Measurements from ENCODE around the gene DAB2IP. TPM values are rescaled to one million over a fixed set of nuclear protein-coding genes. Genes with fewer than 3 reads are reported as not detected.

Gene DAB2IP
- polyA plus RNA-seq, 1 donor (not counting 4 experiments of a cell fraction or from before 2014, with no cell fraction given) = 28.6 TPM

DNA sequence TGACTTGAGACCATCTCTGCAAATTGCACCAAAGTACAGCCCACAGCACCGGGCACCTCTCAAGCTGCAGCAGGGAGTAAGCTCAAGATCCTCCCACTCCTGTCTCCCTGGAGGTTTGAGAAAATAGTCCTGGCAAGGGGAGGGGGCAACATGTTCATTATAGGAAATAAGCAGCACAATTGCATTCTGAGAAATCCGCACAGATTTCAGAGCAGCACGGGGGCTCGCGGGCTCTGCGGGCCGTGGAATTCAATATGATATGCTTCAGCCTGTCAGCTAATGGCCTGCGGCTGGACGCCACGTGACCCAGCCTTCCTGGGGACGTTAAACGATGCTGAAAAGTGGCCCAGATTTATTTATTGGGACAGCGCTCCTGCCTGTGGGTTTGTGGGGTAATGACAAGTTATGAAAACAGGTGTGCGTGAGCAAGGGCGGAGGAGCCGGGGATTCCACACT lies 156.4 kb downstream of the DAB2IP start:
- TF ChIP-seq EZH2 (IDR thresholded peaks at IDR 0.05; ENCODE audit: low read length) = no peak
- TF ChIP-seq, protein P1, sequence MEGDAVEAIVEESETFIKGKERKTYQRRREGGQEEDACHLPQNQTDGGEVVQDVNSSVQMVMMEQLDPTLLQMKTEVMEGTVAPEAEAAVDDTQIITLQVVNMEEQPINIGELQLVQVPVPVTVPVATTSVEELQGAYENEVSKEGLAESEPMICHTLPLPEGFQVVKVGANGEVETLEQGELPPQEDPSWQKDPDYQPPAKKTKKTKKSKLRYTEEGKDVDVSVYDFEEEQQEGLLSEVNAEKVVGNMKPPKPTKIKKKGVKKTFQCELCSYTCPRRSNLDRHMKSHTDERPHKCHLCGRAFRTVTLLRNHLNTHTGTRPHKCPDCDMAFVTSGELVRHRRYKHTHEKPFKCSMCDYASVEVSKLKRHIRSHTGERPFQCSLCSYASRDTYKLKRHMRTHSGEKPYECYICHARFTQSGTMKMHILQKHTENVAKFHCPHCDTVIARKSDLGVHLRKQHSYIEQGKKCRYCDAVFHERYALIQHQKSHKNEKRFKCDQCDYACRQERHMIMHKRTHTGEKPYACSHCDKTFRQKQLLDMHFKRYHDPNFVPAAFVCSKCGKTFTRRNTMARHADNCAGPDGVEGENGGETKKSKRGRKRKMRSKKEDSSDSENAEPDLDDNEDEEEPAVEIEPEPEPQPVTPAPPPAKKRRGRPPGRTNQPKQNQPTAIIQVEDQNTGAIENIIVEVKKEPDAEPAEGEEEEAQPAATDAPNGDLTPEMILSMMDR (optimal IDR thresholded peaks at IDR 0.05 in 1 of 3, IDR thresholded peaks at IDR 0.05 in 1 of 3, conservative IDR thresholded peaks at IDR 0.05 in 1 of 3; ENCODE audit: extremely low read depth in 1 of 3, insufficient read depth in 2 of 3, low read length in 3 of 3) = no peak
- no peaks in the 10 kb centered on the region for H4K20me1 ChIP-seq (ENCODE audit: control insufficient read depth, extremely low read depth, insufficient read depth, low read length)
- FAIRE-seq = no peak

DNA sequence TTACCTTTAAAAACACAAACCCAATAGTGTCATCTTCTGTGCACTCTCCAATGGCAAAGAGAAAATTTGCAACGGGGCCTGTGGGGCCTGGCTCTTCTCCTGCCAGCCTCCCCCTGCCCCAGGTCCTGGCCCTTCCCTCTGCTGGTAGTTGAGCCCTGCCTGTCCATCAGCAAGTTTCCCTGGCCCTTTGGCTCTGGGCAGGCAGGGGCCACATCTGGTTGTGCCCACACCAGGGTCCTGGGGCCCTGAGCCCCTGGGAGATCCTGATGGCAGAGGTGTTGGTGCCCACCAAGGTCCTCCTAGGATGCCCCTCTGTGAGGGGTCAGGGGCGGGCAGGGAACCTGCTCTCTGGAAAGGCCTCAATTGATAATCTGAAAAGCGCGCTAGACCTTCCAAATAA lies 157.3 kb downstream of the DAB2IP start:
- DNase-seq (ENCODE audit: low read depth, low spot score) (no peak), FAIRE-seq (no peak)
- H3K9me3 ChIP-seq (ENCODE audit: control insufficient read depth, low read depth, low read length) = no peaks in the 10 kb centered on the region
- no peak overlapping the region for H2AFZ ChIP-seq (ENCODE audit: control insufficient read depth, low read length)
- dilution Hi-C loops (cut with MboI; ENCODE audit: extremely low pct_ligation_motif_present, low sequenced_read_pairs) = no loop called here
- no peak overlapping the region for H3K27ac ChIP-seq (ENCODE audit: control insufficient read depth, insufficient read depth, low read length)
- H3K27me3 ChIP-seq (ENCODE audit: control insufficient read depth, extremely low read depth, insufficient read depth, low read length) = no peaks in the 10 kb centered on the region
- no peaks in the 10 kb centered on the region for H3K36me3 ChIP-seq (ENCODE audit: control insufficient read depth in 2 of 2, extremely low read depth in 1 of 2, insufficient read depth in 2 of 2, low read length in 2 of 2)
- no peaks in the 10 kb centered on the region for H4K20me1 ChIP-seq (ENCODE audit: control insufficient read depth, extremely low read depth, insufficient read depth, low read length)
- no peak overlapping the region for H3K4me2 ChIP-seq (ENCODE audit: control insufficient read depth, extremely low read depth, insufficient read depth, low read depth, low read length)
- no peak overlapping the region for H3K4me3 ChIP-seq (ENCODE audit: control insufficient read depth in 2 of 3, extremely low read depth in 1 of 3, insufficient read depth in 2 of 3, low read depth in 1 of 3, low read length in 3 of 3)
- no peaks in the 10 kb centered on the region for H3K4me1 ChIP-seq (ENCODE audit: control insufficient read depth, extremely low read depth, insufficient read depth, low read length)
- no peaks in the 10 kb centered on the region for H3K9me1 ChIP-seq (ENCODE audit: control insufficient read depth, extremely low read depth, insufficient read depth, low read length)
- H3K79me2 ChIP-seq (ENCODE audit: control insufficient read depth, insufficient read depth, low read length) = no peaks in the 10 kb centered on the region
- TF ChIP-seq EZH2 (IDR thresholded peaks at IDR 0.05; ENCODE audit: low read length) = no peak
- TF ChIP-seq, protein P1 (optimal IDR thresholded peaks at IDR 0.05 in 1 of 3, IDR thresholded peaks at IDR 0.05 in 1 of 3, conservative IDR thresholded peaks at IDR 0.05 in 1 of 3; ENCODE audit: extremely low read depth in 1 of 3, insufficient read depth in 2 of 3, low read length in 3 of 3) = no peak
- H3K9ac ChIP-seq (ENCODE audit: control insufficient read depth, extremely low read depth, insufficient read depth, low read length) = no peak overlapping the region

More for the DNA sequence above, 156.4 kb downstream of the DAB2IP start:
- H3K9me1 ChIP-seq (ENCODE audit: control insufficient read depth, extremely low read depth, insufficient read depth, low read length) = no peaks in the 10 kb centered on the region
- H3K4me1 ChIP-seq (ENCODE audit: control insufficient read depth, extremely low read depth, insufficient read depth, low read length) = no peaks in the 10 kb centered on the region
- dilution Hi-C loops (cut with MboI; ENCODE audit: extremely low pct_ligation_motif_present, low sequenced_read_pairs) = no loop called here
- H3K27me3 ChIP-seq (ENCODE audit: control insufficient read depth, extremely low read depth, insufficient read depth, low read length) = no peaks in the 10 kb centered on the region
- H3K36me3 ChIP-seq (ENCODE audit: control insufficient read depth in 2 of 2, extremely low read depth in 1 of 2, insufficient read depth in 2 of 2, low read length in 2 of 2) = no peaks in the 10 kb centered on the region
- H3K79me2 ChIP-seq (ENCODE audit: control insufficient read depth, insufficient read depth, low read length) = no peaks in the 10 kb centered on the region
- no peak overlapping the region for H3K9ac ChIP-seq (ENCODE audit: control insufficient read depth, extremely low read depth, insufficient read depth, low read length)
- H3K27ac ChIP-seq (ENCODE audit: control insufficient read depth, insufficient read depth, low read length) = no peak overlapping the region
- H3K4me3 ChIP-seq (ENCODE audit: control insufficient read depth in 2 of 3, extremely low read depth in 1 of 3, insufficient read depth in 2 of 3, low read depth in 1 of 3, low read length in 3 of 3) = no peak overlapping the region
- H3K4me2 ChIP-seq (ENCODE audit: control insufficient read depth, extremely low read depth, insufficient read depth, low read depth, low read length) = no peak overlapping the region
- no peaks in the 10 kb centered on the region for H3K9me3 ChIP-seq (ENCODE audit: control insufficient read depth, low read depth, low read length)
- H2AFZ ChIP-seq (ENCODE audit: control insufficient read depth, low read length) = no peak overlapping the region
- no peak for DNase-seq (ENCODE audit: low read depth, low spot score)
